ENCODE measurements around the gene DPP6. TPM values are rescaled to one million over a fixed set of nuclear protein-coding genes. Genes with fewer than 3 reads are reported as not detected.

DPP6 gene
- total and polyA plus RNA-seq, 8 donors = 1.0 to 11.2 (median 2.6) TPM

GRCh38 chr7:154765118-154765517, 712.9 kb downstream of the DPP6 start:
- WGBS, 2 donors = 91 to 97% methylated on average over 1 of the region's 1 CpG
- H3K9me3 ChIP-seq = no peaks in the 10 kb centered on the region

GRCh38 chr7:154767142-154767541, 714.9 kb downstream of the DPP6 start:
- no peaks in the 10 kb centered on the region for H3K4me1 ChIP-seq
- WGBS, 2 donors = 74 to 77% methylated on average over 10 of the region's 10 CpGs
- H3K9me3 ChIP-seq = no peaks in the 10 kb centered on the region
- no peaks in the 10 kb centered on the region for H3K27me3 ChIP-seq
- no peak overlapping the region for H3K27ac ChIP-seq
- ATAC-seq = peak in 2 of 4 donors; percentile 56 to 59
- intact Hi-C loops (cut with DNase I) = no loop called here
- DNase-seq = no peak
- no peaks in the 10 kb centered on the region for H3K36me3 ChIP-seq
- FAIRE-seq = no peak
- H3K4me3 ChIP-seq = no peak overlapping the region
- TF ChIP-seq CTCF (IDR thresholded peaks at IDR 0.05) = no peak

More at GRCh38 chr7:154765118-154765517, 712.9 kb downstream of the DPP6 start:
- TF ChIP-seq CTCF (IDR thresholded peaks at IDR 0.05) = no peak
- no peak overlapping the region for H3K27ac ChIP-seq
- intact Hi-C loops (cut with DNase I) = no loop called here
- DNase-seq = no peak
- H3K36me3 ChIP-seq = no peaks in the 10 kb centered on the region
- no peaks in the 10 kb centered on the region for H3K27me3 ChIP-seq
- no peak for FAIRE-seq
- ATAC-seq = no peak
- no peaks in the 10 kb centered on the region for H3K4me1 ChIP-seq
- no peak overlapping the region for H3K4me3 ChIP-seq

- H3K4me1 ChIP-seq = no peaks in the 10 kb centered on the region
- 76 to 84% methylated on average over 9 of the region's 9 CpGs for WGBS, 2 donors
- intact Hi-C loops (cut with DNase I) = no loop called here
- H3K9me3 ChIP-seq = no peaks in the 10 kb centered on the region
- DNase-seq (peak in 1 of 6 donors; percentile 29), FAIRE-seq (no peak), ATAC-seq (peak in 1 of 4 donors; percentile 25)
- H3K4me3 ChIP-seq = no peak overlapping the region
- H3K27ac ChIP-seq = no peak overlapping the region
- no peaks in the 10 kb centered on the region for H3K36me3 ChIP-seq
- H3K27me3 ChIP-seq = no peaks in the 10 kb centered on the region
- no peak for TF ChIP-seq CTCF (IDR thresholded peaks at IDR 0.05)
Observed at GRCh38 chr7:154767821-154768415, 715.7 kb downstream of the DPP6 start.

GRCh38 chr7:154769001-154769400, 716.8 kb downstream of the DPP6 start:
- FAIRE-seq (no peak), DNase-seq (no peak), ATAC-seq (no peak)
- intact Hi-C loops (cut with DNase I) = no loop called here
- H3K27ac ChIP-seq = no peak overlapping the region
- no peaks in the 10 kb centered on the region for H3K36me3 ChIP-seq
- 64 to 65% methylated on average over 4 of the region's 4 CpGs for WGBS, 2 donors
- H3K9me3 ChIP-seq = no peaks in the 10 kb centered on the region
- H3K27me3 ChIP-seq = no peaks in the 10 kb centered on the region
- no peak overlapping the region for H3K4me3 ChIP-seq
- H3K4me1 ChIP-seq = no peaks in the 10 kb centered on the region
- no peak for TF ChIP-seq CTCF (IDR thresholded peaks at IDR 0.05)

GRCh38 chr7:154769527-154769926, 717.3 kb downstream of the DPP6 start:
- Histone ChIP-seq H3K9me3 (no peaks in the 10 kb centered on the region), H3K27ac (no peak overlapping the region), H3K36me3 (no peaks in the 10 kb centered on the region), H3K27me3 (no peaks in the 10 kb centered on the region), H3K4me1 (no peaks in the 10 kb centered on the region), H3K4me3 (no peak overlapping the region)
- 88 to 91% methylated on average over 7 of the region's 7 CpGs for WGBS, 2 donors
- no peak for TF ChIP-seq CTCF (IDR thresholded peaks at IDR 0.05)
- intact Hi-C loops (cut with DNase I) = no loop called here
- FAIRE-seq = no peak
- ATAC-seq = no peak
- DNase-seq = no peak
